ENCODE measurements around the gene CEACAM19. TPM values are rescaled to one million over a fixed set of nuclear protein-coding genes. Genes with fewer than 3 reads are reported as not detected.
"Not testable (repeated sequence)": the region's sequence is repeated elsewhere in the genome, so short reads cannot be mapped to it uniquely, and the experiment has no call there.

The CEACAM19 gene
- polyA plus RNA-seq, 6 donors from 2014 or later, result not detected

DNA sequence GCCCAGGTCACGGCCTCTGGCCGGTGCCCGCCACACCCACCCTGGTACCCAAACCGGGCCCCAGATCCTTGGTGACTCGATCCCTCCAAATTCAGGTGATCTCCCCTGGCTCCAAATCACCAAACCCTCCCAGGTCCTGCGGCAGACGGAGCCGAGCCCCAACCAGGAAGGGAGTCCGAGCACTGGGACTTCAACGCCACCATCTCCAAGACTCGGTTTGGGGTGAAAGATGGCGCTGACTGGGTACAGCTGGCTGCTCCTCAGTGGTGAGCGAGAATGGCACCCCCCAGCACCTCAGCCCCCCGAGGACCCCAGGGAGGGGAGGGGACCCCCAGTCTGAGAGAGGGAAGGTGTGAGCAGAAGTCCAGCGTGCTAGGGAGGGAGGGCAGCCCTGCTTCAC lies 29.9 kb downstream of the CEACAM19 start:
- Mint-ChIP-seq H3K4me3 (no peak overlapping the region), H3K36me3 (no peaks in the 10 kb centered on the region), H3K27ac (no peak overlapping the region), H3K27me3 (peaks cover 4 to 26% (median 23%) of the 10 kb centered on the region in 3 donors), H3K9me3 (no peaks in the 10 kb centered on the region), H3K4me1 (no peaks in the 10 kb centered on the region)
- ATAC-seq (ENCODE audit: low read depth in 2 of 2) (no peak), DNase-seq (no peak)

DNA sequence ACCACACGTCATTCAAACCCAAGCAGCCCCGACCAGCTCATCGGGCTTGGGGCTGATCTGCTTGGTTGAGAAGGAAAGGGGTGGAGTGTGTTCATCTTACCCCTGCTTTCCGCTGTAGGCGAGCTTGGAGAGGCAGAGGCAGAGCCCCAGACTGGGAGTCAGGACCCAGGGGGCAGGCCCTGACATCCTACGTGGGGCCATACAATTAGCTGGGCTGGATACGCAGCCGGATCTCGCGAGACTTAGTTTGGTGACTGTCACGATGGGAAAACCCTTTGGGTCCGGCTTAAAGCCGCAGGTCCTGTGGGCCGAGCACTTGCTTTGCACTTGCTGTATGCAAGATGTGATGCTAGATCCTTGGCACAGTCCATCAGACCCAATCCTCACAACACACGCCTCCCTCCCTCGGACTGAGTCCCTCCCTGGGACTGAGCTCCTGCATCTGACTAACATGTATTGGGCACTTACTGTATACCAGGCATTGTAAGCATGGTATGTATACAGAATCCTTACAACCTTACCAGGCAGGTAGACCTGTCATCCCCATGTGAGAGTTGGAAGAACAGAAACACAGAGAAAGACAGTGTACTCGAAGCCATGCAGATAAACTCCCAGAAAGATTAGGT lies 31.4 kb downstream of the CEACAM19 start:
- ATAC-seq (ENCODE audit: low read depth in 2 of 2) (no peak), DNase-seq (no peak)
- H3K9me3 Mint-ChIP-seq, result no peaks in the 10 kb centered on the region
- no peak overlapping the region for H3K27ac Mint-ChIP-seq
- H3K27me3 Mint-ChIP-seq, result peaks cover 4 to 14% (median 13%) of the 10 kb centered on the region in 3 donors
- H3K36me3 Mint-ChIP-seq, result no peaks in the 10 kb centered on the region
- no peaks in the 10 kb centered on the region for H3K4me1 Mint-ChIP-seq
- no peak overlapping the region for H3K4me3 Mint-ChIP-seq

DNA sequence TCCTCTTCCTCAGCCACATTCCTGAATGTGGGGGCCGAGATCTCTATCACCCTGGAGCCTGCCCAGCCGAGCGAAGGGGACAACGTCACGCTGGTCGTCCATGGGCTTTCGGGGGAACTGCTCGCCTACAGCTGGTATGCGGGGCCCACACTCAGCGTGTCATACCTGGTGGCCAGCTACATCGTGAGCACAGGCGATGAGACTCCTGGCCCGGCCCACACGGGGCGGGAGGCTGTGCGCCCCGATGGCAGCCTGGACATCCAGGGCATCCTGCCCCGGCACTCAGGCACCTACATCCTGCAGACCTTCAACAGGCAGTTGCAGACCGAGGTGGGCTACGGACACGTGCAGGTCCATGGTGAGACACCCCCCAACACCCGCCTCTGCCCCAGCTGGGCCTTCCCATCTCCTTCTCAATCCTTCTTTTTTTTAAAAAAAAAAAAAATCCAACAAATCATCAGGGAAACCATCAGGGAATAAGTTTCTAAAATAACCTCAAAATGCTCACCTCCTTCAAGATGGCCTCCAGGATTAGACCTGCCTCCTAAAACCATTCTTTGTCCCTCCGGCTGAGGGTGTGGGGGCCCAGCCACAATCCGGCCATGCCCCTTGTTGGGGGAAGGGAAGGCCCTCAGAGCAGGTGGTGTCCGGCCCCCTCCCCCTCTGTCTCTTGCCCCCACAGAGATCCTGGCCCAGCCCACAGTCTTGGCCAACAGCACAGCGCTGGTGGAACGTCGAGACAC lies 32.2 kb downstream of the CEACAM19 start:
- Mint-ChIP-seq H3K36me3 (no peaks in the 10 kb centered on the region), H3K27me3 (peaks cover 4 to 5% (median 5%) of the 10 kb centered on the region in 3 donors), H3K4me3 (no peak overlapping the region), H3K9me3 (no peaks in the 10 kb centered on the region), H3K27ac (no peak overlapping the region), H3K4me1 (no peaks in the 10 kb centered on the region)
- DNase-seq (no peak), ATAC-seq (ENCODE audit: low read depth in 2 of 2) (no peak)

DNA sequence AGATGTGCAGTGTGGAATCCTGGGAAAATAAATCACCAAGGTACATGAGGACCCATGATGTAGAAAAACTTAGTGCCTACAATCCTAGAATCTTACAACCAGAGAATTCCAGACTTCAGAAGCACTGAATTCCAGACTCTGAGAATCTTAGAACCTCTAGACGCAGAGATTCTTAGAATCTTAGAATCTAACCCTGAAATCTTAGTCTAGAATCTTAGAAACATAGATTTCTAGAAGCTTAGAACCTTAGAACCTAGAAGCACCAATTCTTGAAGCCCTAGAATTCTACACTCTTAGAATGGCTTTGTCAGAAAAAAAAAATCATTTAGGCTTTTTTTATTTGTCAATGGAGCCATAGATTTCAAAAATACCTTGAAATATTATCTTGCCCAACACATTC lies 33.7 kb downstream of the CEACAM19 start:
- DNase-seq (no peak), ATAC-seq (ENCODE audit: low read depth in 2 of 2) (no peak)
- Mint-ChIP-seq H3K27me3 (peaks cover 3 to 4% (median 3%) of the 10 kb centered on the region in 3 donors), H3K36me3 (no peaks in the 10 kb centered on the region), H3K4me1 (no peaks in the 10 kb centered on the region), H3K9me3 (no peaks in the 10 kb centered on the region), H3K4me3 (no peak overlapping the region), H3K27ac (no peak overlapping the region)

DNA sequence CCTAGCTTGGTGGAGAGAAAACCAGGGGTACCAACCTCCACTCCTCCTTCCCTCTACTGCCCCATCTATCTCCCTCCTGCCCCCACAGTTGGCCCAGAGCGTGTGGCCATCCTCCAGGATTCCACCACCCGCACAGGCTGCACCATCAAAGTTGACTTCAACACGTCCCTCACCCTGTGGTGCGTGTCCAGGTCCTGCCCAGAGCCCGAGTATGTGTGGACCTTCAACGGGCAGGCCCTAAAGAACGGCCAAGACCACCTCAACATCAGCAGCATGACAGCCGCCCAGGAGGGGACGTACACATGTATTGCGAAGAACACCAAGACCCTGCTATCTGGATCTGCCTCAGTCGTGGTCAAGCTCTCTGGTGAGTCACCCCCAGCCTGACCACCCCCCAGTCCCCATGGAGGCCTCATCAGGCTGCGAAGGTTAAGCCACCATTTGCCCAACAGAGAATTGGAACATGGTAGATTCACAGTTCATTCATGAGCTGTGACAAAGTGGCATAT lies 34.3 kb downstream of the CEACAM19 start:
- DNase-seq (no peak), ATAC-seq (ENCODE audit: low read depth in 2 of 2) (no peak)
- no peak overlapping the region for H3K27ac Mint-ChIP-seq
- H3K36me3 Mint-ChIP-seq, result no peaks in the 10 kb centered on the region
- H3K9me3 Mint-ChIP-seq, result no peaks in the 10 kb centered on the region
- H3K27me3 Mint-ChIP-seq, result peaks cover 4 to 9% (median 8%) of the 10 kb centered on the region in 3 donors
- H3K4me1 Mint-ChIP-seq, result peaks cover 0 to 4% (median 0%) of the 10 kb centered on the region in 3 donors
- peak overlapping the region in 1 of 8 donors; percentile 66 for H3K4me3 Mint-ChIP-seq

DNA sequence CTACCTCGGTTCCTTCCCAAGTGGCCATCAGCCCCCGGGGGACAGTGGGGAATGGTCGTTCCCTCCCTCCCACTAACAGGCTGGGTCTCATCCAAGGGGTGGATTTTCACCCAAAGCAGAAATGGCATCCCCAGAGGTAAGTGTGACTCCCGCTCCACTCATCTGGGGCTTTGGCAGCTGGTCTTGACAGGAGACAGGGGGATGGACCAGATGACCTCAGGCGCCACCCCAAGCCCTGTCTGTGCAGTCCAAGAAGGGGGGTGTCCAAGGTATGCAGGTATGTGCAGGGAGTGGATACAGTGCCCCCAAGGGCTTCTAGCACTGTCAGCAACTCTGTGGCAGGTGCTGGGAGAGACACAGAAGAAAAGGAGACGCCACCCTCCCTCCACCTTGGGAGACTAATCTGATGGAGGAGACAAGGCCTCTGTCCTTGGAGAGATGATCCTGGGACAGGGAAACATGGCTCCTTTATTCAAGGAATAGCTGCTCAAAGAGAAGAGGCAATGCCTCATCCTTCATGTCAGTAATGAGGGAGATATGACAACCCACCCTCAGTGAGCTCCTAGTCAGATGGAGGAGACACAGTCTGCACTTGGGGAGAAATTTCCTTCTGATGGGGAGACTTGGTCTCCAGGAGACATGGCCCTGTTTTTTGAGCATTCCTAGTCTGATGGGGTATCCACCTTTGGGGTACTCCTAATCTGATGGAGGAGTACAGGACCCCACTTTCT lies 35.4 kb downstream of the CEACAM19 start:
- no peaks in the 10 kb centered on the region for H3K36me3 Mint-ChIP-seq
- DNase-seq, result no peak

DNA sequence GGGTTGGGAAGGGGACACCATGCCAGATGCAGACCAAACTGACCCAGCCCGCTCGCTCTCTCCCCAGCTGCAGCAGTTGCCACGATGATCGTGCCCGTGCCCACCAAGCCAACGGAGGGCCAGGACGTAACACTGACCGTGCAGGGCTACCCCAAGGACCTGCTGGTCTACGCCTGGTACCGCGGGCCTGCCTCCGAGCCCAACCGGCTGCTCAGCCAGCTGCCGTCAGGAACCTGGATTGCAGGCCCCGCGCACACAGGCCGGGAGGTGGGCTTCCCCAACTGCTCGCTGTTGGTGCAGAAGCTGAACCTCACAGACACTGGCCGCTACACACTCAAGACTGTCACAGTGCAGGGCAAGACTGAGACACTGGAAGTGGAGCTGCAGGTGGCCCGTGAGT lies 36.5 kb downstream of the CEACAM19 start:
- Mint-ChIP-seq H3K9me3 (no peaks in the 10 kb centered on the region), H3K4me1 (peaks cover 0 to 10% (median 0%) of the 10 kb centered on the region in 3 donors), H3K27me3 (peaks cover 3 to 16% (median 16%) of the 10 kb centered on the region in 3 donors), H3K4me3 (no peak overlapping the region), H3K27ac (no peak overlapping the region), H3K36me3 (no peaks in the 10 kb centered on the region)
- ATAC-seq (ENCODE audit: low read depth in 2 of 2) (no peak), DNase-seq (no peak)

More for the DNA sequence above, 35.4 kb downstream of the CEACAM19 start:
- H3K4me1 Mint-ChIP-seq, result peaks cover 0 to 10% (median 0%) of the 10 kb centered on the region in 3 donors
- peaks cover 4 to 16% (median 16%) of the 10 kb centered on the region in 3 donors for H3K27me3 Mint-ChIP-seq
- no peak for ATAC-seq (ENCODE audit: low read depth in 2 of 2)
- H3K9me3 Mint-ChIP-seq, result no peaks in the 10 kb centered on the region
- H3K4me3 Mint-ChIP-seq, result no peak overlapping the region
- H3K27ac Mint-ChIP-seq, result peak overlapping the region in 1 of 6 donors; percentile 56

DNA sequence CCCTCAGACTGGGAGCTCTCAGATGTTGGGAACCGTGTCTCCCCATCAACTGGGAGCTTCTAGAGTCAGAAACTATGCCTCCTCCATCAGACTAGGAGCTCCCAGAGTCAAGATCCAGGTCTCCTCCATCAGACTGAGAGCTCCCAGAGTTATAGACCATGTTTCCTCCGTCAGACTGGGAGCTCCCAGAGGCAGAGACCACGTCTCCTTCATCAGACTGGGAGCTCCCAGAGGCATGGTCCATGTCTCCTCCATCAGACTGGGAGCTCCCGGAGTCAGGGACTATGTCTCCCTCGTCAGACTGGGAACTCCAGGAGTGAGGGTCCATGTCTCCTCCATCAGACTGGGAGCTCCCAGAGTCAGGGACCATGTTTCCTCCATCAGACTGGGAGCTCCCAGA lies 37.7 kb downstream of the CEACAM19 start:
- no peak overlapping the region for H3K27ac Mint-ChIP-seq
- H3K36me3 Mint-ChIP-seq, result no peaks in the 10 kb centered on the region
- peaks cover 0 to under 1% (median 0%) of the 10 kb centered on the region in 7 donors for H3K9me3 Mint-ChIP-seq
- ATAC-seq (ENCODE audit: low read depth in 2 of 2) (no peak), DNase-seq (no peak)
- peaks cover 0 to 16% (median 16%) of the 10 kb centered on the region in 3 donors for H3K27me3 Mint-ChIP-seq
- peaks cover 0 to 10% (median 0%) of the 10 kb centered on the region in 3 donors for H3K4me1 Mint-ChIP-seq
- no peak overlapping the region for H3K4me3 Mint-ChIP-seq

DNA sequence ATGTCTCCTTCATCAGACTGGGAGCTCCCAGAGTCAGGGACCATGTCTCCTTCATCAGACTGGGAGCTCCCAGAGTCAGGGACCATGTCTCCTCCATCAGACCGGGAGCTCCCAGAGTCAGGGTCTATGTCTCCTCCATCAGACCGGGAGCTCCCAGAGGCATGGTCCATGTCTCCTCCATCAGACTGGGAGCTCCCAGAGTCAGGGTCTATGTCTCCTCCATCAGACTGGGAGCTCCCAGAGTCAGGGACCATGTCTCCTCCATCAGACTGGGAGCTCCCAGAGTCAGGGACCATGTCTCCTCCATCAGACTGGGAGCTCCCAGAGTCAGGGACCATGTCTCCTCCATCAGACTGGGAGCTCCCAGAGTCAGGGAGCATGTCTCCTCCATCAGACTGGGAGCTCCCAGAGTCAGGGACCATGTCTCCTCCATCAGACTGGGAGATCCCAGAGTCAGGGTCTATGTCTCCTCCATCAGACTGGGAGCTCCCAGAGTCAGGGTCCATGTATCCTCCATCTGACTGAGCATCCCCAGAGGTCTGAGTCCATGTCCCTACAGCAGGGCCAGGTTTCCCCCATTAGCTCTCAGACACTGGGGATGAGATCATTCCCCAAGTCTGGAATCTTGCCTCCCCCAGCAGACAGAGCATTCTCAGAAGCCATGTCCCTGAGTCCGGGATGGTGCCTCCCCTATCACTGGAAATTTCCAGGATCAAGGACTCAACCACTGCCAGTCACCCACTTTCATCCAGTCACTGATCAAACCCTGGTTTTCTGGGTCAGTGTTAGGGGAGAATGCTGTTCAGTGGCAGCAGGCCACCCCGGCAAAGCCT lies 38.4 kb downstream of the CEACAM19 start:
- DNase-seq; H3K9me3 Mint-ChIP-seq; H3K36me3 Mint-ChIP-seq; H3K4me3 Mint-ChIP-seq; H3K27ac Mint-ChIP-seq; ATAC-seq (ENCODE audit: low read depth in 2 of 2): not testable (repeated sequence)
- Mint-ChIP-seq H3K27me3 (peaks cover 0 to 16% (median 16%) of the 10 kb centered on the region in 3 donors), H3K4me1 (peaks cover 0 to 10% (median 0%) of the 10 kb centered on the region in 3 donors)

DNA sequence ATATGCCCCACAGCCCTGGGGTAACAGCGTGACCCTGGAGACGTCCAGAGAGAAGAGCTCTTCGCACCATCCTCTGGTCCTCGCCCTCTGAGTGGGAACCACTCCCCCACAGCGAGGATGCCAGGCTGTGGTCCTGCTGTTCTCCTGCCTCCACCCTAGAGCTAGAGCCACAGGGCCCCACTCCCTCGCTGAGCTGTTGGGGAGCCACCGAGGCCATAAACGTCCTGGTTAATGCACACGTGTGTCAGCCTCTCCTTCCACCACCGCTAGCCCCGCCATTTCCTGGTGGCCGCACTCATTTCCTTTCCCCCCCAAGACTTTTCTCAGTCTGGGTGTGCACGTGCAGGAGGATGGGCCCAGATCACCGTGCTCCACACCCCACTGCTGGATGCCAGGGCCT lies 39.2 kb downstream of the CEACAM19 start:
- no peak for ATAC-seq (ENCODE audit: low read depth in 2 of 2)
- H3K36me3 Mint-ChIP-seq, result peaks cover 0 to 9% of the 10 kb centered on the region in 2 donors
- H3K27me3 Mint-ChIP-seq, result peaks cover 3 to 21% (median 16%) of the 10 kb centered on the region in 3 donors
- no peak overlapping the region for H3K27ac Mint-ChIP-seq
- peaks cover 3 to 16% (median 14%) of the 10 kb centered on the region in 7 donors for H3K9me3 Mint-ChIP-seq
- peaks cover 0 to 10% (median 0%) of the 10 kb centered on the region in 3 donors for H3K4me1 Mint-ChIP-seq
- no peak for DNase-seq
- no peak overlapping the region for H3K4me3 Mint-ChIP-seq

DNA sequence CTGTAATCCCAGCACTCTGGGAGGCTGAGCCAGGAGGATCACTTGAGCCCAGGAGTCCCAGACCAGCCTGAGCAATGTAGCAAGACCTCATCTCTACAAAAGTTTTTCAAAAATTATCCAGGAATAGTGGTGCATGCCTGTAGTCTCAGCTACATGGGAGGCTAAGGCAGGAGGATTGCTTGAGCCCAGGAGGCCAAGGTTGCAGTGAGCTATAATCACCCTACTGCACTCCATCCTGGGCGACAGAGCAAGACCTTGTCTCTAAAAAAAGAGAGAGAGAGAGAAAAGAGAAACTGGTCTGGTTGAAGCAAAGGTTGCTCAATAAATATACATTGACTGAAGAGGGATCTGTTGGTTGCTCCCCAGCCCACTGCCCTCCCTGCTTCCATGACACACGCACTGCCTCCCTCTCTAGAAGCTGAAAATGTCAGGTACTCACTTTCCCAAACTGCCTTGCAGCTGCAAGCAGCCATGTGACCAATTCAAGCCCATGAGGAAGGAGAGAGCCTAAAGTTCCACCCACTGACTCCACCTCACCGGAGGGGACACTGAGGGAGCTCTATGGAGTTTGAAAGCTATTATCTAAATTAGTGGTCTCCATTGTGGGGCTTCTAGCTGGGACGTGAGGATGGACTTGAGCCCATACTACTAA lies 41.7 kb downstream of the CEACAM19 start:
- no peak for ATAC-seq (ENCODE audit: low read depth in 2 of 2)
- DNase-seq, result no peak
- H3K36me3 Mint-ChIP-seq, result peaks cover 0 to 9% of the 10 kb centered on the region in 2 donors
- H3K27ac Mint-ChIP-seq, result peak overlapping the region in 1 of 6 donors; percentile 14
- H3K27me3 Mint-ChIP-seq, result peaks cover 5 to 21% (median 16%) of the 10 kb centered on the region in 3 donors
- peaks cover 0 to 10% (median 0%) of the 10 kb centered on the region in 3 donors for H3K4me1 Mint-ChIP-seq
- no peak overlapping the region for H3K4me3 Mint-ChIP-seq
- peaks cover 4 to 20% (median 18%) of the 10 kb centered on the region in 7 donors for H3K9me3 Mint-ChIP-seq

DNA sequence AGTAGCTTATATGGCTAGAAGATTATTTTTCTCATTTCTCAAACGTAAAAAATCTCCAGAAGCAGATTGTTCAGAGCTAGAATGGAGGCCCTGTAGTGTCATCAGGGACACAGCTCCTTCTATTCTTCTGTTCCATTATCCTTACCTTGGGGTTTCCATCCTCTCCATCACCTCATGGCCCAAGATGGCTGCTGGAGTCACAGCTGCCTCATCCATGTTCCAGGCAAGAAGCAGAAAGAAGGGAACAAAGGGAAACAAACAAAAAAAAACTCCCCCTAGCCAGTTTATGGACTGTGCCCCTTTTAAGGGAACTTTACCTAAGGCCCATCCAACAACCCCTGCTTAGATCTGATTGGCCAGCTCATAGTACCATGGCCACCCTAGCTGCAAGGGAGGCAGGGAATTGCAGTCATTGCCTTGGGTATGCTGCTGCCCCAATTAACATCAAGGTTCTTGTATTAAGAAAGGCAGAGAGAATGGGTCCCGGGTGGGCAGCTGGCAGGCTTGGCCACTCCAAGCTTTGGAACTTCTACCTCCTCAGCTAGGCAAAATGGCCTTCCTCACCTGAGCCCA lies 43.4 kb downstream of the CEACAM19 start:
- H3K27me3 Mint-ChIP-seq, result peaks cover 5 to 21% (median 16%) of the 10 kb centered on the region in 3 donors
- H3K9me3 Mint-ChIP-seq, result peaks cover 4 to 20% (median 18%) of the 10 kb centered on the region in 7 donors
- peaks cover 0 to 10% (median 0%) of the 10 kb centered on the region in 3 donors for H3K4me1 Mint-ChIP-seq
- no peak overlapping the region for H3K27ac Mint-ChIP-seq
- ATAC-seq (ENCODE audit: low read depth in 2 of 2) (no peak), DNase-seq (no peak)
- H3K4me3 Mint-ChIP-seq, result no peak overlapping the region
- H3K36me3 Mint-ChIP-seq, result peaks cover 0 to 9% of the 10 kb centered on the region in 2 donors
